ENCODE measurements around the gene MLKL. TPM values are rescaled to one million over a fixed set of nuclear protein-coding genes. Genes with fewer than 3 reads are reported as not detected.
A peak's percentile ranks its signal among the peaks of the same experiment; 100 is the strongest.
"Not testable (repeated sequence)": the region's sequence is repeated elsewhere in the genome, so short reads cannot be mapped to it uniquely, and the experiment has no call there.

MLKL gene
- total RNA-seq, 2 donors from 2014 or later: 7.0 to 8.6 TPM

DNA sequence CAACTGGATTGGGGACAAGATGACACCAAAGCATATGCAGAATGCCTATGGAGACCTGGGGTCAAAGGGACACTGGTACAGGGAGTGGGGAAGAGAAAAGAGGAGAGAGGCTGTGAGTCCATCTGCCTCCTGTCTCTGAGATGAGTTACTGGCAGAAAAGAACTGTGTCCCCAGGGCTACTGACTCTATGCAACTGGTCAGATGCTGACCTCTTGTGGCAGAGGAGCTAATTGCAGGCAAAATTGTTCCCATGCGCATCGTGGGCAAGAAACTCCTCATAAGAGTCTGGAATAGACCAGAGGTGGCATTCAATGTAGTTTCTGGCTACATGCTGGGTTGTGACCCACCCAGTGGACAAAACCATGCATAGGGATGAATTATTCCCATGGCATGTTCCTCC, 26.1 kb upstream of the MLKL start:
- Histone ChIP-seq H3K4me1 (replicated peaks) (no peaks in the 10 kb centered on the region), H3K36me3 (no peaks in the 10 kb centered on the region), H3K9me3 (no peaks in the 10 kb centered on the region), H3K27ac (no peak overlapping the region), H3K4me3 (no peak overlapping the region), H3K27me3 (replicated peaks; ENCODE audit: insufficient read depth) (no peaks in the 10 kb centered on the region)
- DNase-seq (ENCODE audit: low spot score): no peak
- 82% methylated on average over 2 of the region's 2 CpGs for WGBS
- TF ChIP-seq CTCF (IDR thresholded peaks at IDR 0.05) (no peak), POLR2AphosphoS5 (IDR thresholded peaks at IDR 0.05) (no peak), POLR2A (IDR thresholded peaks at IDR 0.05) (no peak)
- intact Hi-C loops (cut with DNase I): no loop called here

DNA sequence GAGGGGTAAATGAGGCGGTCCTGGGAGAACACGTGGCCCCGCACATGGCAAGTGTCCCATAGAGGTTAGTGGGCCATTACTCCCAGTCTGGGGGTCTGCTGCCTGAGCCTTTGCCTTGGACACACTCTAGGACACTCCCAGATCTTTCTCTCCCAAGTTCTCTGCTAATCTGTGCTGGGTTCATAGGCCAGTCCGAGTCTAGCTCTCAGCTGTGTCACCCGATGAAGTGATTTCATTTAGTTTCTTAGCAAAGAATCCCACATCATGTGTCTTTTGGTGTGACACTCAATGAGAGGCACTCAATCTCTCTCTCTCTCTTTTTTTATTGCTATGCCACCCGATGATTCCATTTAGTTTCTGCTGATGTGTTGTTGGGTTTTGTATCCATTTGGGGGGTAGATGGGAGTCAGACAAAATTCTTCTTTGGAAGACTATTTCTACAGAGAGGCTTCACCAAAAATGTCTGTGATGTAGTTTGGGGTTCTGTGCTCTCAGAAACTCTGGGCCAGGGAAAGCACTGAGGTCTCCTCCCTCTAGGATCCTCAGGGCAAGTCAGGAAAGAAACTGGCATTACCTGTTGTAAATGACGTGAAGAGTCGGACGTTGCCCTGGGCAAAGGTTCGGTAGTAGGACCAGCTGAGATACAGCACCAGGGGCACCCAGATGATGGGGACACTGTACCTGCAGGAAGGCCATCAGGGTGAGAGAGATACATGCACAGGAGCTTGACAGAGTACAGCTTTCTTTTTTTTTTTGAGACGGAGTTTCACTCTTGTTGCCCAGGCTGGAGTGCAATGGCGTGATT, 25.2 kb upstream of the MLKL start:
- no peak overlapping the region for H3K27ac ChIP-seq
- H3K27me3 ChIP-seq (replicated peaks; ENCODE audit: insufficient read depth): no peaks in the 10 kb centered on the region
- no peak overlapping the region for H3K4me3 ChIP-seq
- 95% methylated on average over 12 of the region's 12 CpGs for WGBS
- intact Hi-C loops (cut with DNase I): no loop called here
- no peaks in the 10 kb centered on the region for H3K9me3 ChIP-seq
- no peaks in the 10 kb centered on the region for H3K4me1 ChIP-seq (replicated peaks)
- no peak for TF ChIP-seq POLR2AphosphoS5 (IDR thresholded peaks at IDR 0.05)
- TF ChIP-seq POLR2A (IDR thresholded peaks at IDR 0.05): no peak
- DNase-seq (ENCODE audit: low spot score): no peak
- no peaks in the 10 kb centered on the region for H3K36me3 ChIP-seq

- no peaks in the 10 kb centered on the region for H3K27me3 ChIP-seq (replicated peaks; ENCODE audit: insufficient read depth)
- H3K27ac ChIP-seq: no peak overlapping the region
- H3K4me1 ChIP-seq (replicated peaks): no peaks in the 10 kb centered on the region
- DNase-seq (ENCODE audit: low spot score): no peak
- TF ChIP-seq CTCF (IDR thresholded peaks at IDR 0.05): peak in 1 of 4 experiments; percentile 17
- no peak for TF ChIP-seq POLR2A (IDR thresholded peaks at IDR 0.05)
- WGBS: 68% methylated on average over 18 of the region's 19 CpGs
- intact Hi-C loops (cut with DNase I): no loop called here
- no peaks in the 10 kb centered on the region for H3K36me3 ChIP-seq
- H3K4me3 ChIP-seq: no peak overlapping the region
- H3K9me3 ChIP-seq: no peaks in the 10 kb centered on the region
Observed at GRCh38 chr16:74724820-74725549, 24.3 kb upstream of the MLKL start.

- Histone ChIP-seq H3K27ac (no peak overlapping the region), H3K4me1 (replicated peaks) (no peaks in the 10 kb centered on the region), H3K4me3 (no peak overlapping the region), H3K36me3 (no peaks in the 10 kb centered on the region), H3K27me3 (replicated peaks; ENCODE audit: insufficient read depth) (no peaks in the 10 kb centered on the region), H3K9me3 (no peaks in the 10 kb centered on the region)
- intact Hi-C loops (cut with DNase I): no loop called here
- 87% methylated on average over 7 of the region's 7 CpGs for WGBS
- no peak for TF ChIP-seq POLR2A (IDR thresholded peaks at IDR 0.05)
- no peak for DNase-seq (ENCODE audit: low spot score)
Observed at GRCh38 chr16:74723256-74723655, 22.6 kb upstream of the MLKL start.

GRCh38 chr16:74722156-74722555, 21.5 kb upstream of the MLKL start:
- 92% methylated on average over 2 of the region's 2 CpGs for WGBS
- H3K27me3 ChIP-seq (replicated peaks; ENCODE audit: insufficient read depth); H3K9me3 ChIP-seq; H3K36me3 ChIP-seq; DNase-seq (ENCODE audit: low spot score); H3K4me3 ChIP-seq; H3K4me1 ChIP-seq (replicated peaks); intact Hi-C loops (cut with DNase I); H3K27ac ChIP-seq: not testable (repeated sequence)

DNA sequence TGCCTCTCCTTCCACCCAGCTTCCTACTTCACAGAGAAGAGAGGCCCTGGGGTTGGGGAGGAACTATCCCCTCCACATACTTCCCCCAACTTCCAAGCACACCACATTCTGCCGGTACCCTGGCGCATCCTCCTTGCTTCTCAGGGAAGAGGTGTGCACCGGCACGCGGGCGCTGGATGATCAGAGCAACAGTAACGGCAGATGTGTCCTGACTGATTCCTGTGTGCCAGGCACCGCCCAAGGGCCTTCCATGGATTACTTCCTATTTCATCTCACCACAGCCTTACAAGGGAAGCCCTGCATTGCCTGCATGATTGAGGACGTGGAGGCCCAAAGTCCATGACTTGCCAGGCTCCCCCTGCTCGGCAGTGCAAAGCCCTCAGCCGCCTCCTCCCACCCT, 21.1 kb upstream of the MLKL start:
- Histone ChIP-seq H3K4me3 (no peak overlapping the region), H3K36me3 (no peaks in the 10 kb centered on the region), H3K27ac (no peak overlapping the region), H3K27me3 (replicated peaks; ENCODE audit: insufficient read depth) (no peaks in the 10 kb centered on the region), H3K4me1 (replicated peaks) (no peaks in the 10 kb centered on the region), H3K9me3 (no peaks in the 10 kb centered on the region)
- intact Hi-C loops (cut with DNase I): no loop called here
- no peak for DNase-seq (ENCODE audit: low spot score)
- 84% methylated on average over 11 of the region's 11 CpGs for WGBS
- TF ChIP-seq POLR2AphosphoS5 (IDR thresholded peaks at IDR 0.05) (no peak), POLR2A (IDR thresholded peaks at IDR 0.05) (no peak), CTCF (IDR thresholded peaks at IDR 0.05) (no peak)

Measured in prostate gland (tissue), 2 donors.